ENCODE results near the gene CYGB.

The CYGB gene

DNA sequence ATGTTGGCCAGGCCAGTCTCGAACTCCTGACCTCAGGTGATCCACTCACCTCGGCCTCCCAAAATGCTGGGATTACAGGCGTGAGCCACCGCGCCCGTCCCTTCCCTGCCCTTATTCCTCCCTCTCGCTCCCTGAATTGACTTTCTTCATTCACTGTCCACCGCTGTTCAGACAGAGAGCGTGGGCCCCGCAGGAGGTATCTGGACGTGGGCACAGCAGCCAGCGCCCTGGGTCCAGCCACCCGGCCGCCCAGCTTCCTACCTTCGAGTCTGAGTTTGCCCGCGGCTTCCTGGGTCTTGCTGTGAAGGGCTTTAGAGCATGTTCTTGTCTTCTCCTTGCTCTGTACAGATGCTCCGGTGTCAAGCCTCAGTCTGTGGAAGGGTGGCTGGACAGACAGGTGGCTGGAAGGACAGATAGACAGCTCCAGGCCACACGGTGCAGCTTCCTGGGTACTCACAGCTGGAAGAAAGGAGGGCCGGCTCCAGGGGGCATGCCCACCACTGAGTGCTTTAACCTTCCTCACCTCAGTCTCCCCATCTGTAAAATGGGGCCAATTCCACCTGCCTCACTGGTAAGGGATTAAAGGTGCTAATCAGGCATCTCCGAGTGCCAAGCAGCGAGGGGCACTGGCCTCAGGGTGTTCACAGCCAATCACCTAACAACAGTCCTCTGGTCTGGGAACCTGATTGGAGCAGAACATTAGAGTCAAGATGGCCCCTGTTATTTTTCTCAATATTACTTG is 49.9 kb downstream of the CYGB start:
- H3K4me3 Mint-ChIP-seq, result no peak overlapping the region
- no peak overlapping the region for H3K27ac Mint-ChIP-seq
- H3K27me3 Mint-ChIP-seq, result no peaks in the 10 kb centered on the region
- no peaks in the 10 kb centered on the region for H3K9me3 Mint-ChIP-seq
- no peak for DNase-seq
- H3K36me3 Mint-ChIP-seq (ENCODE audit: low read depth), result peaks cover 18% of the 10 kb centered on the region
- peaks cover 20% of the 10 kb centered on the region for H3K4me1 Mint-ChIP-seq (ENCODE audit: low read depth)

DNA sequence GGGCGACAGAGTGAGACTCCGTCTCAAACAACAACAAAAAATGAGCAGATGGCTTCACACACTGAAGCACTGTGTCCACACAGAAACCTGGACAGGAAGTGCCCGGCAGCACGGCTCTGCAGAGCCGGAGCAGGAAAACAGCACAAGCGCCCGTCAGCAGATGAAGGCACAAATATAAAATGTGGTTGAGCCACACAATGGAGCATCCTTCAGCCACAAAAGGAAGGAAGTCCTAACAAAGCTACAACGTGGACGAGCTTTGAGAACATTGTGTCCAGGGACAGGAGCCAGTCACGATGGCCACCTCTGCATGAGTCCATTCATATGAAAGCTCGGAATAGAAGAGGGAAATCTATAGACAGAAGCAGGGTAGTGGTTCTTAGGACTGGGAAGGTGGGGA is 51.9 kb downstream of the CYGB start:
- Mint-ChIP-seq H3K4me3 (no peak overlapping the region), H3K36me3 (ENCODE audit: low read depth) (peaks cover 29% of the 10 kb centered on the region), H3K27me3 (no peaks in the 10 kb centered on the region), H3K4me1 (ENCODE audit: low read depth) (peaks cover 8% of the 10 kb centered on the region), H3K27ac (no peak overlapping the region), H3K9me3 (no peaks in the 10 kb centered on the region)
- DNase-seq, result no peak

DNA sequence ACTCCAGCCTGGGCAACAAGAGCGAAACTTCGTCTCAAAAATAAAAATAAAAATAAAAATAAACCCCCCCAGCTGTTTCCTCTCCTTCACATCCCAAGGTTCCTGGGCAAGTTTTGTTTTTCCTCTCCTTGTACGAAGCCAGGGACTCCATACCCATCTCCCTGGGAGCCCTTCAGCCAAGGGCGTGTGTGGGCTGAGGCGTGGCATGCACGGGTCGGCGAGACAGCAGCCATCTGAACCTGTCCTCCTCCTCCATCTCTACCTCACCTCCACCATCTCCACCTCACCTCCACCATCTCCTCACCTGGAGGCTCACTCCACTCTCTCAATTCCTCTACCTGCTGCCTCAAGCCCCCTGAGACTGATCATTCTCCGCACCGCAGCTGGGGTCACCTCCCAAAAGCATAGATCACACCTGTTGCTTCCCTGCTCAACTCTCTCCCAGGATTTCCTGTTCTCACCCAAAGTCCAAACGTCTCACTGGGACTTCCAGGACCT is 53.2 kb downstream of the CYGB start:
- Mint-ChIP-seq H3K9me3 (no peaks in the 10 kb centered on the region), H3K27me3 (no peaks in the 10 kb centered on the region), H3K4me1 (ENCODE audit: low read depth) (peaks cover 4% of the 10 kb centered on the region), H3K27ac (peak overlapping the region; percentile 19), H3K36me3 (ENCODE audit: low read depth) (peaks cover 35% of the 10 kb centered on the region), H3K4me3 (no peak overlapping the region)
- DNase-seq, result no peak

DNA sequence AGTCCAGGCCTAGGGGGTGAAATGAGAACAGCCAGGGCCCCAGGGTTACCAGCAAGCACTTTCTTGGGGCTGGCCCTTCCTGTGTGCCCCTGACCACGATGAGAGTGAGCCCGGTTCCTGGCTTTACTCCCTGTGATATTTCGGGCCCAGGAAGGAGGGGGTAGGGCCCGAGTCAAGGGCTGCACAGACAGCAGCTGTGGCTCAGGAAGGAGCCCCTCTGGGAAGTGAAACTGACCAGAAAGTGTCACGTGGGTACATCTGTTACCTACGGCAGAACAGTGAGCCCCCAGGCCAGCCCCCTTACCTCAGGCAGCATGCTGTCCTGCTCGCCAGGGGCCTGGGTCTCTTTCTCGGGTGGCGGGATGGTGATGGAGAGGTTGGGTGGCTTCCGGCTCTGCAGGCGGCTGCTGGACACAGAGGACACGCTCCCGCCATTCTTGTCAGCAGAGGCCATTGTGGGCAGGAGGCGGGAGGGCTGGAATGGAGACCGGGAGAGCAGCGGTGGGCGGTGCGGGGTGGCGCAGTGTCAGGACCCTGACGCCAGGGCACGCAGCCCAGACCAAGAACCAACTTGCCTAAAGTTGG is 56.3 kb downstream of the CYGB start:
- no peak overlapping the region for H3K27ac Mint-ChIP-seq
- H3K36me3 Mint-ChIP-seq (ENCODE audit: low read depth), result peaks cover 53% of the 10 kb centered on the region
- no peaks in the 10 kb centered on the region for H3K9me3 Mint-ChIP-seq
- peaks cover 4% of the 10 kb centered on the region for H3K4me1 Mint-ChIP-seq (ENCODE audit: low read depth)
- DNase-seq, result no peak
- no peaks in the 10 kb centered on the region for H3K27me3 Mint-ChIP-seq
- no peak overlapping the region for H3K4me3 Mint-ChIP-seq

DNA sequence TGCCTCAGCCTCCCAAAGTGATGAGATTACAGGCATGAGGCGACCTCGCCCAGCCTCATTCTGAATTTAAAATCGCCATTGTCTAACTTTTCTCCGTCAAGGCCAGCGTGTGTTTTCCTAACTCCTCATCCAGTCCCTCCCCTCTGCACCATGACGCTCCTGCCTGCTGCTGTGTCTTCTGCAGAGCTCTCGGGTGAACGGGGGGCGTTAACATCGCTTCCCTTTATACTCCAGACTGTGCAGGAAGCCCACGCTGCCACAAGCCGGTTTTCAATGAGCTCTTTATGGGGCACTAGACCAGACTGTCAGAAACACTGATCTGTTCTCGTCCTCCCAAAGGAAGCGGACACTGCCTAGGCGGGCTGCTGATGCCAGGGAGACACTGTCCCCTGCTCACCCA is 56.9 kb downstream of the CYGB start:
- H3K36me3 Mint-ChIP-seq (ENCODE audit: low read depth), result peaks cover 51% of the 10 kb centered on the region
- H3K4me1 Mint-ChIP-seq (ENCODE audit: low read depth), result peaks cover 3% of the 10 kb centered on the region
- H3K4me3 Mint-ChIP-seq, result no peak overlapping the region
- no peak for DNase-seq
- H3K27me3 Mint-ChIP-seq, result no peaks in the 10 kb centered on the region
- no peak overlapping the region for H3K27ac Mint-ChIP-seq
- H3K9me3 Mint-ChIP-seq, result no peaks in the 10 kb centered on the region

DNA sequence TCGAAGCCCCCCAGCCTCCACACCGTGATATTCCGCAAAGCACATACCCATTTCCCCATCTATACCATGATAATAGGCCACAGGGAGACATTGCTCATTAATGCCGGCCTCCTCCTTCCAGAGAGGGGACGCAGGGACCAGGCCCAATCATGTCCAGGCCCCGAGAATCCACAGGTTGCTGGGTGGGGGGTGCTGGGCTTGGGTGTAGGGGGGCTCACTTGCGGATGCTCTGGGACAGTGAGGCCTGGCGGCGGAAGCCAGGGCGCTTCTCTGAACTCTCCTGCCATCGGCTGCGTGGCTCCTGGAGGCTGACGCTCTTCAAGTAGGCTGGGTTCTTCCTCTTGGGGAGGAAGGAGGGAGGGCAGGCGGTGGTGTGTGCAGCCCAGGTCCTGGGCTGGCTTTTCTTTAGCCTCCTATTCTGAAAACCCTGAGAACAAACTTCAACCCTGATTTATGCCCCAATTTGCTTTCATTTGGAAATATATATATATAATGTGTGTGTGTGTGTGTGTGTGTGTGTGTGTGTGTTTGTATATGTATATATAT is 57.9 kb downstream of the CYGB start:
- Mint-ChIP-seq H3K9me3 (no peaks in the 10 kb centered on the region), H3K27me3 (no peaks in the 10 kb centered on the region), H3K4me3 (no peak overlapping the region), H3K27ac (no peak overlapping the region), H3K36me3 (ENCODE audit: low read depth) (peaks cover 57% of the 10 kb centered on the region), H3K4me1 (ENCODE audit: low read depth) (peaks cover 1% of the 10 kb centered on the region)
- no peak for DNase-seq

DNA sequence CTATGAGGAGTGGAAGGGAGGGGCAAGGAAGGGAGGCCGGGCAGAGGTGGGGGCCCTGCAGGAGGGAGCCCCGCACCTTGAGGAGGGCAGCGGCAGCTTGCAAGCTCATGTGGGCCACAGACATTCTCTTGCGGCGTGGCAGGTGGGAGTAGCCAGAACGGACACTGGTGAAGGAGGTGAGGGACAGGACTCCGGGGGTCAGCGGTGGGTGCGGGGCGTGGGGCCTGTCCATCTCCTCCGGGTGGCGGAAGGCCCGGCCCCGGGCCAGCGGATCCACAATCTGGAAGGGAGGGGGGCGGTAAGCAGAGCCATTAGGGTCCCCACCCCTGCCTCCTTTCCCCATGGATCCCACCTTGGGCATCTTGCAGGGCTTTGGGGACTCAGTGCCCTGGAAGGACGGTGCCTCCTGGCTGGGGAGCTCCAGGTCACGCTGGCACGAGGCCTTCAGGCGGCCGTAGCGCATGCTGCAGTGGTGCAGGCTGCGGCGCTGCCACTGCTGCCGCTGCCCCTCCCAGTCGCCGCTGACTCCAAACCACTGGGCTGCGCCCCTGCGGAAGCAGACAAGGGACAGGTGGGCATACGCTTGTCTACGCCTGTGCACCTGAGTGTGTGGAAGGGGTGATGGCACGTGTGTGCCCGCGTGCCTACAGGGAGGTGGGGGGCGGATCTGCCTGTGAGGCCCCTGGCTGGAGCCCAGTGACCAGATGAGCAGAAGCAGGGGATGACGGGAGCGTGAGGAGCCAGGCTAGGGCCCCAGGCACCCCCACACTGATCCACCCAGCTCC is 58.6 kb downstream of the CYGB start:
- DNase-seq, result no peak
- no peaks in the 10 kb centered on the region for H3K9me3 Mint-ChIP-seq
- no peak overlapping the region for H3K4me3 Mint-ChIP-seq
- H3K36me3 Mint-ChIP-seq (ENCODE audit: low read depth), result peaks cover 62% of the 10 kb centered on the region
- H3K27me3 Mint-ChIP-seq, result no peaks in the 10 kb centered on the region
- H3K27ac Mint-ChIP-seq, result no peak overlapping the region
- H3K4me1 Mint-ChIP-seq (ENCODE audit: low read depth), result peaks cover 1% of the 10 kb centered on the region

DNA sequence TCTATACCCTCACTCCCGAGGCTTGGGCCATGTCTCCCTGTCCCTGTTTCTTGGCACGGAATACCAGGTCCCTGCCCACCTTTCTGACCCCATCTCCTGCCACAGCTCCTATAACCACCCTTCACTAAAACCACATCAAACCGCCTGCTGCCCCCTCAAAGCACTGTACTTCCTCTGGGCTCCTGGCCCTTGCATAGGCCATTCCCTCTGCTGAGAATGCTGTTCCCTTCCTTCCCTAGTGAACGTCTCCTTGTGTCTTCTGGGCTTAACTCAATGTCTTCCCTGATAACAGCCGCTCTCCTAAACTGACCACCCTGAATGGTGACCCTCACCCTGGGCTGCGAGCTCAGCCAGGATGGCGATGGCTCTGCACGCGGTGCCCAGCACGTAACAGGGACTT is 59.4 kb downstream of the CYGB start:
- Mint-ChIP-seq H3K27me3 (no peaks in the 10 kb centered on the region), H3K27ac (no peak overlapping the region), H3K9me3 (no peaks in the 10 kb centered on the region), H3K36me3 (ENCODE audit: low read depth) (peaks cover 68% of the 10 kb centered on the region), H3K4me3 (no peak overlapping the region), H3K4me1 (ENCODE audit: low read depth) (peaks cover 1% of the 10 kb centered on the region)
- no peak for DNase-seq

DNA sequence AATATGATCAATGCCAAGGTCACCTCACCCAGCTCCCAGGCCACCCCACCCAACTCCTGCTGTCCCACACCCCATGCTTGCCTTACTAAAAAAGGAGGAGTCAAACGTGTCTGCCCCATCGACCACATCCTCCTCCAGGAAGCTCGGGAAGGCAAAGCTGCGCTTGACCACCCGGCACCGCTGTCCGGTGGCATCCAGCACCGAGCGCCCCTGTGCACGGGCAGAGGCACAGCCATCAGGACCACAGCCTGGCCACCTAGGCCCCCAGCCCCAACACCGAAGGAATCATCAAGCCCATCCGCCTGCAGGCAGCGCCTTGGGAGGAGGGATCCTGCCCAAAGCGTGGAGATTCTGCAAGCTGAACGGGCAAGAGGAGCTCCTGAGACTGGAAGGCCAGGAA is 59.9 kb downstream of the CYGB start:
- no peaks in the 10 kb centered on the region for H3K27me3 Mint-ChIP-seq
- no peak overlapping the region for H3K4me3 Mint-ChIP-seq
- no peak overlapping the region for H3K27ac Mint-ChIP-seq
- DNase-seq, result no peak
- H3K4me1 Mint-ChIP-seq (ENCODE audit: low read depth), result peaks cover 1% of the 10 kb centered on the region
- peaks cover 70% of the 10 kb centered on the region for H3K36me3 Mint-ChIP-seq (ENCODE audit: low read depth)
- H3K9me3 Mint-ChIP-seq, result no peaks in the 10 kb centered on the region

All from activated T-cell treated with anti-CD3 and anti-CD28 coated beads, Interleukin-2, amount 50 U/mL, for 24 hours (primary cell).